Measurements from ENCODE around the gene DCC.

Gene DCC, protein sequence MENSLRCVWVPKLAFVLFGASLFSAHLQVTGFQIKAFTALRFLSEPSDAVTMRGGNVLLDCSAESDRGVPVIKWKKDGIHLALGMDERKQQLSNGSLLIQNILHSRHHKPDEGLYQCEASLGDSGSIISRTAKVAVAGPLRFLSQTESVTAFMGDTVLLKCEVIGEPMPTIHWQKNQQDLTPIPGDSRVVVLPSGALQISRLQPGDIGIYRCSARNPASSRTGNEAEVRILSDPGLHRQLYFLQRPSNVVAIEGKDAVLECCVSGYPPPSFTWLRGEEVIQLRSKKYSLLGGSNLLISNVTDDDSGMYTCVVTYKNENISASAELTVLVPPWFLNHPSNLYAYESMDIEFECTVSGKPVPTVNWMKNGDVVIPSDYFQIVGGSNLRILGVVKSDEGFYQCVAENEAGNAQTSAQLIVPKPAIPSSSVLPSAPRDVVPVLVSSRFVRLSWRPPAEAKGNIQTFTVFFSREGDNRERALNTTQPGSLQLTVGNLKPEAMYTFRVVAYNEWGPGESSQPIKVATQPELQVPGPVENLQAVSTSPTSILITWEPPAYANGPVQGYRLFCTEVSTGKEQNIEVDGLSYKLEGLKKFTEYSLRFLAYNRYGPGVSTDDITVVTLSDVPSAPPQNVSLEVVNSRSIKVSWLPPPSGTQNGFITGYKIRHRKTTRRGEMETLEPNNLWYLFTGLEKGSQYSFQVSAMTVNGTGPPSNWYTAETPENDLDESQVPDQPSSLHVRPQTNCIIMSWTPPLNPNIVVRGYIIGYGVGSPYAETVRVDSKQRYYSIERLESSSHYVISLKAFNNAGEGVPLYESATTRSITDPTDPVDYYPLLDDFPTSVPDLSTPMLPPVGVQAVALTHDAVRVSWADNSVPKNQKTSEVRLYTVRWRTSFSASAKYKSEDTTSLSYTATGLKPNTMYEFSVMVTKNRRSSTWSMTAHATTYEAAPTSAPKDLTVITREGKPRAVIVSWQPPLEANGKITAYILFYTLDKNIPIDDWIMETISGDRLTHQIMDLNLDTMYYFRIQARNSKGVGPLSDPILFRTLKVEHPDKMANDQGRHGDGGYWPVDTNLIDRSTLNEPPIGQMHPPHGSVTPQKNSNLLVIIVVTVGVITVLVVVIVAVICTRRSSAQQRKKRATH (N-terminal part only)

DNA sequence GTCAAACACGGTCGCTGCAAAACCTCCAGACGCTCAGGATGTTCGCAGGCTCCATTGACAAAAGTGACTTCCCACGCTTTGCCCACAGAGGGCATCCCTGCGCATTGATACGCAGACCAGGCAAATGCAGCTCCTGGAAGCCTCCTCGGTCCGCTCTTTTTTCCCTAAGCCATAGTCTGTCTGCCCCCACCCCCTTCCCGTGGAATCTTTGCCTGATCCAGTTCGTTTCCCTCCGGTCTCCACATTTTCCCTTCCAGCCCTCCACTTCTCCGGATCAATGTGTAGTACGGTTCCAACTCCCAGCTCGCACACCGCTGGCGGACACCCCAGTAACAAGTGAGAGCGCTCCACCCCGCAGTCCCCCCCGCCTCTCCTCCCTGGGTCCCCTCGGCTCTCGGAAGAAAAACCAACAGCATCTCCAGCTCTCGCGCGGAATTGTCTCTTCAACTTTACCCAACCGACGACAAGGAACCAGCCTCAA, at the start of gene DCC:
DCC (plus strand) TSS at position 307 of the 481 bp plus-strand sequence. CDS start 591 bp downstream, outside the sequence.
- DNase-seq (ENCODE audit: low read depth, low spot score), result no peak

DNA sequence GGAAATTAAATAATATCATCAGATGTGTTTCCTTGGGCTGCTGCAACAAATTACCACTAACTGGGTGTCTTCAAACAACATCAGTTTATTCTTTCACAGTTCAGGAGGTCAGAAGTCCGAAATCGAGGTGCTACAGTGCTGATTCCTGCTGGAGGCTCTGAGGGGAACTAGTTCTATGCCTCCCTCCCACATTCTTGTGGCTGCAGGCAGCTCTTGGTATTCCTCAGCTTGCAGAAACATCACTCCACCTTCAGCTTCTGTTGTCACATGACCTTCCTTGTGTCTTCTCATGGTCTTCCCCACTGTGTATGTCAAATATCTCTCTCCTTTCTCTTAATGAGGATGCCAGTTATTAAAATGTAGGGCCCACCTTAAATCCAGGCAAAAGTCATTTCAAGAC, 29.3 kb upstream of the DCC start:
- DNase-seq (ENCODE audit: low read depth, low spot score), result no peak

DNA sequence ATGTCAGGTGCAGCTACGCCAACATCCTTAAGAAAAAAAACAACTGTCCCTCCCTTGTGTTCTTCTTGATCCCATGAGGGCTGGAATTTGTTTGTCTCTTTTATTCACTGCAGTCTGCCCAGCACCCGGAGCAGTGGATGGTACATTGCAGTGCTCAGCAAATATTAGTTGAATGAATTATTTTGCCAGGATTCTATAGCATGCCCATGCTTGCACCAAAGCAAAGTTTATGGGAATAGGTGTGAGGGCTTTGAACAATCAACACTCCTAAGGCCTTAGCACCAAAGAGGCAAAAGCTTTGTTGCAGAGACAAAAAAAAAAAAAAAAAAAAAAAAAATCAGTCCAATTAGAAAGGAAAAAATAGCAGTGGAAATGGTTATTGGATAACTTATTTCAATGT, 28.7 kb upstream of the DCC start:
- no peak for DNase-seq (ENCODE audit: low read depth, low spot score)

DNA sequence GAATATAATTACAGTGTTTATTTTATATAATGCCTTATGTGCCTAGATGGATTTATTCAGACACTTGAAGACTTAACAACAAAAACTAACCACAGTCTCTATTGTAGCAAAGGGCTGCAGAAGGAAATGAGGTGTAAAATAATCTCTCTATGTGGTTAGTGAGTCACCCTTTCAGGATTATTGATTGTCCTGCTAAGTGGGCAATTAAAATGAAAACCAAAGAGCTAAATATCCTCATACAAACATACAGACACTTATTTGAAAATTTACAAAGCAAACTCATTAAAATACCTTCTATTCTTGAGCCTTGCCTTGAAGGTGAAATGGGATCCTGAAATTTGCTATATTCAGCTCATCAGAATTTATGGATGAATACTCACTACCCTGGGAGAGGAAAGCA, 27.7 kb upstream of the DCC start:
- no peak for DNase-seq (ENCODE audit: low read depth, low spot score)

DNA sequence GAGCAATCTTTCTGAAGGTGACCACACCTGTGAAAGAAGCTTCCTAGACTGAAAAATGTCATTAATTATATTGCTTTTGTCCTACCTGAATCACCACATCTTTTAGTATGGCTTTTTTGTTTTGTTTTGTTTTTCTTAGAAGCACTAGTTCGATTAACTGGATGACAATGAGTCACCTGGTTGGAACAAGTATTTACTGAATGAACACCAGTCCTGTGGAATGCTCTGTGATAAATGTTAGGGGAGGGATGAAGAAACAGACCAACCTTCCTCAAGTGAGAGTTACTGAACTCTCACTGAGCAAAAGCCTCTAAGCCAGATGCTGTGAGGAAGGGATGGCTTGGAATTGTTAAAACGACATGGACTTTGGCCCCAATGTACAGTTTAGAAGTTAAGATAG, 26.8 kb upstream of the DCC start:
- DNase-seq (ENCODE audit: low read depth, low spot score), result no peak

DNA sequence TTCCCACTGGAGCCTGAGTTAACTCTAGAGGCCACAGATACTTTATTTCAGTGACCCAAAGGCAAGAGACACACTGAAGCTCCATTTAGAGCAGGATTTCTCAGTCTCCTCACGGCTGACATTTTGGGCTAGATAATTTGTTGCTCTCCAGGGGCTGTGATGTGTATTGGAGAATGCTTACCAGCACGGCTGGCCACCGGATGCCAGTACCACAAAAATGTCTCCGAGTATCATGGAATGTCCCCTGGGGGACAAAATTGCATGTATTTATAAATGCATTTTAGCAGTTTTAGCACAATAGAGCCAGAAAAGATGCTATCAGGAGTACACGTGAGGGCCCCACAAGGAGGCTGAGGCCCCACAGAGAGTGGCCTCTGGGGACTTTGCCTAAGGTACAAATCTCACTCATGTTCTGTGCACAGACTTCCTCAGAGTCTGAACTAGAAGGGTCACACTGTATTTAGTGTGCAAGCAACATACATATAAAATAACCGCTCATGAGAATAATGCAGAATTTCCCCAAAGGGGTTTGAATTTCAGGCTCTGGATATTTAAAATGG, 20.5 kb upstream of the DCC start:
- no peak for DNase-seq (ENCODE audit: low read depth, low spot score)

DNA sequence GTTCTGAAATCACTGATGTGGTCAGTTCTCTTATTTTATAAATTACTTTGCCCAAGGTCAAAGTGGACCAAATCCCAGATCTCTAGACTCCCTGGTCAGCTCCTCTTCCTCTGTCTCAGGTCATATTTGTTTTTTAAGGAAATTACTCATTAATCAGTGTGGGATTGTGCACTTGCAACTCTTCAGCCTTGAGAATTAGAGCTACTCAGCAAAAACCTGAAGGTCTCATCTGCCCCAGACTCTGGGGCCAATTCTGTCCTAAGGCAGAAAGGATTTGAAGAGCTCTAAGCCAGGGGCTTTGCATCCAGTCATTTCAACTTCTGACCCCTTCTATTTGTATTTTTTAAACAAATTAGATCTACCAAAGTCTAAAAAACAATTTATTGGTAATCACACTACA, 17.7 kb upstream of the DCC start:
- no peak for DNase-seq (ENCODE audit: low read depth, low spot score)

DNA sequence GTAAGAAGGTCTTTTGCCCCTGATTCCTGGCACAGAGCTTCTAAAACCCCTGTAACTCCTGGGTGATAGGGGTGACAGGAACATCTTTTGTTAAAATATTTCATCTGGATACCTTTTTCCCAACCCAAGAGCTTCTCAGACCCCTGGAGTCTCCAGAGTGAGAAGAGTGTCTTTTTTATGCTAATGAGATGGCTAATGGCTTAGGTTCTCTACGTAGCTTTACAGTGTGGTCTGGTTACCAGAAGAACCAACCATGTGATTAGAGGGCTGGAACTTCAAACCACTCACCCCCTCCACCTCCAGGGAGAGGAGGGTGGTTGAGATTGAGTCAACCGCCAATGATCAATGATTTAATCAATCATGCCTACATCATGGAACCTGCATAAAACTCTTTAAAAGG, 16.2 kb upstream of the DCC start:
- DNase-seq (ENCODE audit: low read depth, low spot score), result no peak

DNA sequence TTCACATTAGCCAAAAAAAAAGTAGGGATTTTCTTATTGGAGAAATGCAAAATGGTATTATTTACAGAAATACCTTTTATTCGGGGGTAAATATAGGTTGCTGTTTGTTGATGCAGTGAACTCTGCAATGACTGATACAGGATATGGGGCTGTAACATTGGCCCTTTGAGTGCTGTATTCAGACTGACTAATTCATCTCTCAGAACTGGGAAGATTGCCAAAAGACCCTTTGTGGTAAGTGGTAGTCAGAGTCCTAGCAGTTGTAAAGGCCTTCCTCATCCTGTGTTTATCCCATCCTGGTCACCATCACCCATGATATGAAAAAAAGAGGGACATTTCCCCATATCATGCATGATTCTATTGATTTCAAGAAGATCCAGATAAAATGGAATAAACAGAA, 14.0 kb upstream of the DCC start:
- no peak for DNase-seq (ENCODE audit: low read depth, low spot score)

DNA sequence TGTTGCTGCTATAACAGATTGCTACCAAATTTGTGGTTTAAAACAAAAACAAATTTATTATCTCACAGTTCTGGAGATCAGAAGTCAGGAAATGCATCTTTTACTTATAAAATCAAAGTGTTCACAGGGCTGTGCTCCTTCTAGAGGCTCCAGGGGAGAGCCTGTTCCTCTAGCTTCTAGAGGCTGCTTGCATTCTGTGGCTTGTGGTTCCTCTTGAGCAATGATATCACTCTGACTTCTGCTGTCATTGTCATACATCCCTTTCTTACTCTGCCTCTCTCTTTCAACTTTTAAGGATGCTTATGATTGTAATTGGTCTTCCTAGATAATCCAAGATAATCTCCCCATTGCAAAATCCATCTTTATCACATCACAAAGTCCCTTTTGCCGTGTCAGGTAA, 6.1 kb upstream of the DCC start:
- no peak for DNase-seq (ENCODE audit: low read depth, low spot score)

DNA sequence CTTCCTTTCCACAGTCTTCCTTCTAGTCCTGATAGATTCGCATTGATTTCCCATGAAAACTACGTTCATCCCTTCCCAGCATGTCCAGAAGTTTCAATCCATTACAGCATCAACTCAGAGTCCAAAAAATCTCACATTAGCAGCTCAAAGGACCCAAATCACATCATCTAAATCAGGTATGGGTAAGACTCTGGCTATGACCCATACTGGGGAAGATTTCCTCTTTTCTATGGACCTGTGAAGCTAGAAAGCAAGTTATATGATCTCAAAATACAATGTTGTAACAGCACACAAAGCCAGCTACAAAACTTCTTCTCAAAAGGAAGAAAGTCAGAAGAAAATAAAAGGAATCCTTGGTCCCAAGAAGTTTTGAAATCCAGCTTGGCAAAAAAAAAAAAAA, 5.7 kb upstream of the DCC start:
- no peak for DNase-seq (ENCODE audit: low read depth, low spot score)

DNA sequence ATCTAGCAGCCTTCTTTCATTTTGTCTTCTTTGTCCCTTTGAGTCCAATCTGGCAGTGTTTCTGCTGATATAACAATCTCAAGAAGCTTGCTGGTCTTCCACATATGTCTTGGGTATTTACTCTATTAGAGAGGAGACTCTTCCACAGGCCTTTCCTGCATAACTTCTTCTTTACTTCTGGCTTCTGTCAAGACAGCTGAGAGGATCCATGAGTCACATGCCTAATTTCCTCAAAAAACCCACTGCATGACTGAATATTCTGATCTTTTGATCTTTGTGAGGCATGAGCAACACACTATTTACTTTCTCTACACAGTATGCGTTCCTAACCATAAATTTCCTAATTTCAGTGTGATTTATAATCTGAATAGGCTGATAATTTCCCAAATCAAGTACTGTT, 5.1 kb upstream of the DCC start:
- no peak for DNase-seq (ENCODE audit: low read depth, low spot score)

DNA sequence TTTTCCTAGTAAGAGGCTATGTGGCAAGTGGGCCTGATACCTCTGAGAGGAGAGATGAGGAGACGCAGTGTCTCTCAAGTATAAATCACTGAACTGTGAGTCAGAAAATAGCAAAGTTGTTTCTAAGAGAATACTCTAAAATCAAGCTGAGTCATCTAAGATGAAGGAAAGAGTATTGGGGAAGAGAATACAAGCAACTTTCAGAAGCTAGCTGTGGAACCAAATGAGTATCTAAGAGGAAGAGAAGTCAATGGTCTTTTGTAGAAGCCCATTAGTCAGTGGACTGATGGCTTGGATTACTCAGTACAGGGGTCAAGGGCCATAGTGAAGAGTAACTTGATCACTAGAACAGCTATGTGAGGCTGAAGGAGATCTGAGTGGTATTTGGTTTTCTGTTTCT, 2.7 kb upstream of the DCC start:
- no peak for DNase-seq (ENCODE audit: low read depth, low spot score)

DNA sequence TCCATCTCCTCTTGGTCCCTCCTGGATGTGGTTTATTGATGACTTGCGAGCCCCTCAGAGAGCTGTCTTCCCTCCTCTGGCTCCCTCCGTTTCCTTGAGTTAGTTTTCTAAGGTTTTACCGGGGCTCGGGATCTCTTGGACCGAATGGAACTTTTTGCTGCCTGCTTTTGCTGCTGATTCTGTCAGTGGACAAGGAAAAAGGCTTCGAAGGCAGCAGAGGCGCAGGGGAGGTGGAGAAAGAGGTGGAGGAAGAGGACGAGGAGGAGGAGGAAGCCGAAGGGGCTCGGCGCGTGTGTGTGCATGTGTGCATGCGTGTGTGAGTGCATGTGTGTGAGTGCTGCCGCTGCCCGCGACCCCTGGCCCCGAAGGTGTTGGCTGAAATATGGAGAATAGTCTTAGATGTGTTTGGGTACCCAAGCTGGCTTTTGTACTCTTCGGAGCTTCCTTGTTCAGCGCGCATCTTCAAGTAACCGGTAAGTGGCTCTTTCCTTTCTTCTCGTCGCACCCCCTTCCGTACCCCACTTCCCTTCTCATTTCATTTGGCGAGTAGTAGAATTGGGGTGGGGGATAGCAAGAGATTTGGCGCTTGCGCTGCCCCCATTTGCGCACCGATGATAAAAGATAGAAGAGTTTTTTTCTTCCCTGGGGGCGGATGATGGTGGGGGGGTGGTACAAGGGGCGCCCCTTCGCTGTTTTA, 557 bp downstream of the DCC start:
- no peak for DNase-seq (ENCODE audit: low read depth, low spot score)

DNA sequence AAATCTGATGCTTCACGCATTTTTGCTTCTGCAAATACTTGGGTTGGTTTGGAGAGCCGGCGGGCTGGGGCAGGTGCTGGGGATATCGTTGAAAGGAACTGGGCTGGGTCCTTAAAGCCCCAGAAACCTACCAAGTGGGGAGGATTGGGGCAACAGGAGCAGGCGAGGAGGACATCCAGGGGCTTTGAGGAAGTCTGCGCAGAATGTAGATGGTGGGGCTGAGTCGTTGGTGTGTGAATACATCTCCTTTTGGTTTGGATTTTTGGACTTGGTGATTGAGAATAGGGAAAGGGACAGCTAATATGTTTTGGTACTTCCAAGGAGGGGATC, 1.1 kb downstream of the DCC start:
- no peak for DNase-seq (ENCODE audit: low read depth, low spot score)

DNA sequence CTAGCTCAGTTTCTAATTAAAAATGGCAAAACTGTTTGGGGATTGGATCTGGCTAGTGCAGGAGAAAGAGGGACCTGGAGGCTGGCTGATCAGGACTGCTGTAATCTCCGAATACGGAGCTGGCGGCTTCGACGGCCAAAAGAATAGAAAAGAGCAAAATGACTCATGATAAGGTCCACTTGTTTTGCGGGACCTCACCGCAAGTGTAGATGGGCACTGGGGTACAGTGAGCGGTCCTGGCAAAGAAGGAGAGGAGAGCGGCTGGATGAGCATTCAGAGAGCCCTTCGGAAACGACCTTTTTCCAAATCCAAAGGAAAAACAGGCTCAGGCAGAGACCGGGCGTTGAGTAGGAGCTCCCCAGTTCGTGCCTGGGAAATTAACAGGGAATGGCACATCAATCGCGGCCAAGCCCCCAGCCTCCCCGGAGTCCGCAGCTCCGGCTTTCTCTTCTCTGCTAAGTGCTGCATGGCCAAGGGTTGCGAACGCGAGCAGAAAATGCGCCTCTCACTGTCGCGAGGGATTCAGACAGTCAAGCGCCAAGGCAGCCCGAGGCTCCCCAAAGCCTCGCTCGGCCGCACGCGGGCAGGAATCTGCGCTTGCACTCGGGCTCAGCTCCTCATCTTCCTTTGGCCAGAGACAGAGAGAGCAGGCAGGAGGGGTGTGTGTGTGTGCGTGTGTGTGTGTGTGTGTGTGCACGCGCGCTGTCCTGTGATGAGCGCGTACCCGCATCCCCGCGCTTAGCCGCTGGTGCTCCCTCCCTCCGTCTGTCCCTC, 1.8 kb downstream of the DCC start:
- DNase-seq (ENCODE audit: low read depth, low spot score), result no peak

DNA sequence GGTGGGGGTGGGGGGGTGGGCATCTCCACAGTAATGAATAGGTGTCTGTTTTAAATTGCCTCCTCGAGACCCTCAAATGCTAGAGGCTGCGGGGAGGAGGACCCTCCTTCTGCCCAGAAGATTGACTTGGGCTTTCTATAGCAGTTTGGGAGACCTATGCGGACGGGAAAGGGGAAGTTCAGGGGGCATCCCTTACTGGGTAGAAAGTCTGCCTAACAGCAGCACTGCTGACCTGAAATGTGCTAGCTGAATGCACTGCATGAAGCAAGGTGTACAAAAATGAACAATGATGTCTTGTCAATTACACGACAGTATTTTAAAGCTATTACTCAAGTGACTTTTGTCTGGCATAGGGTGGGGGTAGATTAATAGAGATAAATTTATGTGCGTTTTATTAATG, 2.5 kb downstream of the DCC start:
- no peak for DNase-seq (ENCODE audit: low read depth, low spot score)

DNA sequence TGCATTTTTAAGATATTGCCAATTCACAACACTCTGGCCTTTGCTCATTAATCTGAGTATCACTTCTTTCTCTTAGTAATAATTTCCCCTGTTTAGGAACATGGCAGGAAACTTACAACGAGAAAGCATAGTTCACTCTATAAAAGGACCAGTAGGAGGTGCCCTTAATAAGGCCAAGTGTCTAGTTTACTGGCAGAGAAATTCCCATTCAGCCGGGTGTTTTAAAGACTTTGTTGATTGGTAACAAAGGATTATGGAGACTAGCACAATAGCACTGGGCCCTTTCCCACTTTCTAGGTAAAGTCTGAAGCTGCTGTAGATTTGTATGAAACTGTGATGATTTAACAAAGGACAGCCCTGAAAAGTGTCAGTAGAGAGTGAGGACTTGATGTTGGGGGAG, 3.1 kb downstream of the DCC start:
- no peak for DNase-seq (ENCODE audit: low read depth, low spot score)

DNA sequence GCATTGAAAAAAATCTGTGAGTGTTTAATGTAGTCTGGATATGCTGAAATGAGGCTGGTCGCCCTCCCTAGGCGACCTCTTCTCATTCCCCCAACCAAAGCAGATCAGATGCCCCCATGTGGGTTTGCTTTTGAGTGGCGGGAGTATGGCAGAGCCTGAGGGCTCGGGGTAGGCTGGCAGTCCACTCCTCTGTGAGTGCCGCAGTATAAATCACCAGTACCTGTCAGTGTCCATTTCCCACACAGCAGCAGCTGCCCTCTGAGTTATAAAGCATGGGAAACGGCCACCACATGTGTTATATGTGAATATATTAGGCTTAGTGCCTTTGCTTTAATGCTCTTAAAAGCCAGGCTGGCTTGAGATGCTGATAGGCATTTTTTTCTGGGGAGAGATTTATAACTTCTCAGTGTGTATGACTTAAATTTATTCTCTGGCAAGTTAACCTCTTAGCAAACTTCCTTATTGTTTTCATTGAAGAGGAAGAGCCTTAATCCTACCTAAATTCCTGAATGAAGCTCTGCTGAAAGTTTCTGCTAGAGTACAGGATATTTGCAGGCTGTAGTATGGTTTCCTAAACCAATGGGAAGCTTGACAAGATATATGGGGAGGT, 3.8 kb downstream of the DCC start:
- DNase-seq (ENCODE audit: low read depth, low spot score), result no peak

DNA sequence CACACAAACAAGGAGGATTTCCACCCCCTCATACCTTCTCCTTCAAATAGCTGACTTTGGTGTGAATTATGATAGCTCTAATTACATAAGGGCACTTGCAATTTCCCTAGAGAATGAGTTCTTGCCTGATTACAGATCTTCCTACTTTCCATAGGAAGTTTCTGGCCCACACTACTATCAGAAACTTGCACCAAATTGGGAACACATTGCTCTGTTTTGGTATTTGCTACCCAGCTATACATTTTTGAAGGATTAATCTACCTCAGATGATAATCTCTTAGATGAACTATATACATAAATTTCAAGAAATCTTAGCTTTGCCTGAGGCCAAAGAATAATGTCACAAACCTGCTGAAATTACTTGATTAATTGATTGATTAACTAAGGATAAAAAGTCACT, 4.9 kb downstream of the DCC start:
- no peak for DNase-seq (ENCODE audit: low read depth, low spot score)
